Nephron (organoid): ENCODE results near the gene TTC21A.

Experiments
- H3K27ac Mint-ChIP-seq, 3 experiments: 2 replicates each; pipeline ENCODE4 v1.8.0; 2020; ENCODE audit warnings: mixed read lengths in 3 of 3, mild to moderate bottlenecking in 2 of 3, moderate library complexity in 1 of 3
- H3K27me3 Mint-ChIP-seq: 2 replicates; pipeline ENCODE4 v1.8.0; 2021; ENCODE audit warnings: low read depth, mild to moderate bottlenecking, moderate library complexity, mixed read lengths
- H3K36me3 Mint-ChIP-seq: 2 replicates; pipeline ENCODE4 v1.8.0; 2020; ENCODE audit warnings: low read depth, mixed read lengths
- H3K4me1 Mint-ChIP-seq: 2 replicates; pipeline ENCODE4 v1.8.0; 2020; ENCODE audit warnings: mixed read lengths
- H3K4me3 Mint-ChIP-seq, 3 experiments: 2 replicates each; pipeline ENCODE4 v1.8.0; 2020; ENCODE audit warnings: mild to moderate bottlenecking in 3 of 3, mixed read lengths in 3 of 3, moderate library complexity in 2 of 3
- H3K9me3 Mint-ChIP-seq: 2 replicates; pipeline ENCODE4 v1.8.0; 2020; ENCODE audit warnings: mixed read lengths
- CTCF ChIP-seq, 3 experiments: fragments of 200-600 bp; sonication (generic); IDR thresholded peaks; one replicate each; pipeline ENCODE4 v1.5.0; 2021; ENCODE audit warnings: antibody characterized with exemption in 3 of 3; ENCODE audit not compliant: unreplicated experiment in 3 of 3

TTC21A gene

GRCh38 chr3:39142067-39142466 is 34.6 kb downstream of the TTC21A start:
- Mint-ChIP-seq H3K27ac (peak overlapping the region in 2 of 3 experiments; percentile 76 to 79), H3K27me3 (peaks cover 4% of the 10 kb centered on the region), H3K36me3 (peaks cover 46% of the 10 kb centered on the region)

GRCh38 chr3:39143051-39143885 is 35.8 kb downstream of the TTC21A start:
- peaks cover 44% of the 10 kb centered on the region for H3K36me3 Mint-ChIP-seq
- peaks cover 72% of the 10 kb centered on the region for H3K4me1 Mint-ChIP-seq
- no peak for TF ChIP-seq CTCF (IDR thresholded peaks at IDR 0.05; ENCODE audit: unreplicated experiment in 3 of 3)
- H3K4me3 Mint-ChIP-seq: no peak overlapping the region
- no peaks in the 10 kb centered on the region for H3K9me3 Mint-ChIP-seq
- peaks cover 4% of the 10 kb centered on the region for H3K27me3 Mint-ChIP-seq
- H3K27ac Mint-ChIP-seq: no peak overlapping the region

More at GRCh38 chr3:39142067-39142466, 34.6 kb downstream of the TTC21A start:
- H3K9me3 Mint-ChIP-seq: no peaks in the 10 kb centered on the region
- H3K4me1 Mint-ChIP-seq: peaks cover 60% of the 10 kb centered on the region
- no peak overlapping the region for H3K4me3 Mint-ChIP-seq
- TF ChIP-seq CTCF (IDR thresholded peaks at IDR 0.05; ENCODE audit: unreplicated experiment in 3 of 3): no peak

GRCh38 chr3:39144095-39144747 is 36.7 kb downstream of the TTC21A start:
- H3K27me3 Mint-ChIP-seq: peaks cover 4% of the 10 kb centered on the region
- peak overlapping the region in 2 of 3 experiments; percentile 4 to 18 for H3K27ac Mint-ChIP-seq
- H3K9me3 Mint-ChIP-seq: no peaks in the 10 kb centered on the region
- H3K4me1 Mint-ChIP-seq: peaks cover 74% of the 10 kb centered on the region
- H3K4me3 Mint-ChIP-seq: peak overlapping the region in 1 of 3 experiments; percentile 19
- peaks cover 44% of the 10 kb centered on the region for H3K36me3 Mint-ChIP-seq
- no peak for TF ChIP-seq CTCF (IDR thresholded peaks at IDR 0.05; ENCODE audit: unreplicated experiment in 3 of 3)

GRCh38 chr3:39144748-39145380 is 37.4 kb downstream of the TTC21A start:
- H3K4me1 Mint-ChIP-seq: peaks cover 75% of the 10 kb centered on the region
- H3K27ac Mint-ChIP-seq: peak overlapping the region in 2 of 3 experiments; percentile 4 to 18
- peaks cover 4% of the 10 kb centered on the region for H3K27me3 Mint-ChIP-seq
- H3K4me3 Mint-ChIP-seq: peak overlapping the region in 1 of 3 experiments; percentile 19
- H3K36me3 Mint-ChIP-seq: peaks cover 44% of the 10 kb centered on the region
- TF ChIP-seq CTCF (IDR thresholded peaks at IDR 0.05; ENCODE audit: unreplicated experiment in 3 of 3): no peak
- no peaks in the 10 kb centered on the region for H3K9me3 Mint-ChIP-seq

- peak overlapping the region; percentile 96 to 98 (median 96) for H3K27ac Mint-ChIP-seq
- peaks cover 77% of the 10 kb centered on the region for H3K4me1 Mint-ChIP-seq
- peaks cover 4% of the 10 kb centered on the region for H3K27me3 Mint-ChIP-seq
- H3K9me3 Mint-ChIP-seq: no peaks in the 10 kb centered on the region
- peaks cover 39% of the 10 kb centered on the region for H3K36me3 Mint-ChIP-seq
- peak overlapping the region in 1 of 3 experiments; percentile 1 for H3K4me3 Mint-ChIP-seq
- no peak for TF ChIP-seq CTCF (IDR thresholded peaks at IDR 0.05; ENCODE audit: unreplicated experiment in 3 of 3)
Observed at GRCh38 chr3:39146083-39146501, 38.6 kb downstream of the TTC21A start.
